K562 (cell line): ENCODE results near the gene SH3BP5L. TPM values are rescaled to one million over a fixed set of nuclear protein-coding genes. Genes with fewer than 3 reads are reported as not detected.

Experiments
- ATF3 ChIP-seq, 2 experiments: fragments of 450-650 bp in 1 of 2; sonication (generic) in 1 of 2; formaldehyde crosslinking in 1 of 2; IDR thresholded peaks in 1 of 2; conservative IDR thresholded peaks in 1 of 2; 2 replicates each; pipeline versions ENCODE4 v1.6.1 to v1.8.1; 2016 to 2023; ENCODE audit warnings: mild to moderate bottlenecking in 2 of 2, moderate library complexity in 2 of 2, inconsistent platforms in 1 of 2, missing genetic modification reagents in 1 of 2
- BDP1 ChIP-seq: IDR thresholded peaks from 3 replicates; pipeline ENCODE4 v1.6.1; 2011; ENCODE audit not compliant: insufficient read length, insufficient read depth
- CBX3 ChIP-seq, 2 experiments: IDR thresholded peaks; 1 replicate in 1 of 2; 2 replicates in 1 of 2; pipeline ENCODE4 v1.6.1; 2012; ENCODE audit warnings: inconsistent platforms in 2 of 2, low read length in 2 of 2, borderline replicate concordance in 1 of 2, control low read depth in 1 of 2
- DACH1 ChIP-seq: fragments of 450-650 bp; IDR thresholded peaks from 2 replicates; pipeline ENCODE4 v1.6.1; 2018; ENCODE audit not compliant: partially characterized antibody
- ELK3 ChIP-seq: fragments of 450-650 bp; formaldehyde crosslinking; IDR thresholded peaks from 2 replicates; pipeline ENCODE4 v1.4.0; 2020; ENCODE audit warnings: mild to moderate bottlenecking
- IRF1 ChIP-seq: sonication (generic); formaldehyde crosslinking; IDR thresholded peaks from 2 replicates; pipeline ENCODE4 v1.8.0; 2022; ENCODE audit warnings: missing genetic modification reagents, mild to moderate bottlenecking, borderline replicate concordance
- NR2C1 ChIP-seq, 2 experiments: fragments of 450-650 bp; IDR thresholded peaks; 2 replicates each; pipeline ENCODE4 v1.6.1; 2017; ENCODE audit warnings: mild to moderate bottlenecking in 2 of 2, antibody characterized with exemption in 1 of 2, inconsistent platforms in 1 of 2, missing compliant biosample characterization in 1 of 2, missing genetic modification characterization in 1 of 2
- OTX1 ChIP-seq: fragments of 450-650 bp; formaldehyde crosslinking; IDR thresholded peaks from 2 replicates; pipeline ENCODE4 v1.4.0; 2022; ENCODE audit warnings: mild to moderate bottlenecking
- TAF1 ChIP-seq: IDR thresholded peaks from 2 replicates; pipeline ENCODE4 v1.6.1; 2011; ENCODE audit warnings: mild to moderate bottlenecking, low read length, moderate library complexity; ENCODE audit not compliant: insufficient read depth, control insufficient read depth, severe bottlenecking; ENCODE audit errors: extremely low read depth
- TBP ChIP-seq: optimal IDR thresholded peaks from 2 replicates; pipeline ENCODE3; 2011; ENCODE audit warnings: low read depth, low read length, improper control_type of control experiment
- YY1 ChIP-seq, 3 experiments: IDR thresholded peaks; 2 replicates each; pipeline ENCODE4 v1.6.1; 2011; ENCODE audit warnings: low read length in 2 of 3, mild to moderate bottlenecking in 2 of 3, moderate library complexity in 2 of 3, borderline replicate concordance in 1 of 3, control low read depth in 1 of 3, low read depth in 1 of 3; ENCODE audit not compliant: insufficient read depth in 3 of 3, insufficient replicate concordance in 2 of 3, control insufficient read depth in 1 of 3, insufficient read length in 1 of 3; ENCODE audit errors: extremely low read depth in 1 of 3
- ZBTB17 ChIP-seq: fragments of 450-650 bp; formaldehyde crosslinking; IDR thresholded peaks from 2 replicates; pipeline ENCODE4 v1.4.0; 2020; ENCODE audit warnings: mild to moderate bottlenecking
- ZNF41 ChIP-seq: fragments of 250-450 bp; sonication (Bioruptor Pico); conservative IDR thresholded peaks from 2 replicates; pipeline ENCODE4 v1.4.0; 2020; ENCODE audit warnings: mild to moderate bottlenecking
- polyA plus RNA-seq, 8 experiments: library from polyadenylated mRNA; depleted of rRNA in 4 of 8; stranded (reverse) in 5 of 8; unstranded in 3 of 8; fragments of >200 nt; fragmentation: Nextera tagmentation in 2 of 8; fragmentation: Illumina TruSeq in 1 of 8; extraction: Ambion mirVana in 2 of 8; extraction: Trizol in 1 of 8; gene quantifications; 2 replicates each; pipeline versions ENCODE4 v1.2.1 to v1.2.3, GENCODE V29; 2011 to 2014; ENCODE audit warnings: inconsistent platforms in 1 of 8, missing spikeins in 1 of 8
- total RNA-seq, 7 experiments: library from RNA; depleted of rRNA in 6 of 7; stranded (reverse); fragments of >200 nt in 6 of 7; fragmentation: Illumina TruSeq in 2 of 7; extraction: Trizol in 2 of 7; gene quantifications; 2 replicates each; pipeline versions ENCODE4 v1.2.1 to v1.2.3, GENCODE V29; 2011 to 2021; ENCODE audit warnings: low replicate concordance in 1 of 7

Gene SH3BP5L
- total and polyA plus RNA-seq, 9 of the 15 experiments (the other 6 are each of a cell fraction or from before 2014, with no cell fraction given), result 1.9 to 26.5 (median 15.8) TPM

- TF ChIP-seq YY1 (IDR thresholded peaks at IDR 0.05; ENCODE audit: borderline replicate concordance in 1 of 3, control insufficient read depth in 1 of 3, extremely low read depth in 1 of 3, insufficient read depth in 3 of 3, insufficient read length in 1 of 3, insufficient replicate concordance in 2 of 3, low read depth in 1 of 3, low read length in 2 of 3) (peak in 1 of 3 experiments; percentile 10), NR2C1 (IDR thresholded peaks at IDR 0.05) (peak; percentile 71), NR2C1 (tag; IDR thresholded peaks at IDR 0.05) (peak; percentile 70; the same call in 1 of the 2 replicates), ZBTB17 (CRISPR knock-in tag) (0 out of 2 replicates have a peak, but pooled peaks have one; percentile 70), ZNF41 (no peak), OTX1 (CRISPR knock-in tag) (peak; percentile 84), ATF3 (IDR thresholded peaks at IDR 0.05) (peak; percentile 77), ATF3 (CRISPR knock-in tag; conservative IDR thresholded peaks at IDR 0.05) (0 out of 2 replicates have a peak, but pooled peaks have one; percentile 18), CBX3 (IDR thresholded peaks at IDR 0.05; ENCODE audit: borderline replicate concordance in 1 of 2, low read length in 2 of 2) (no peak; a peak in 1 of 3 replicates), BDP1 (no peak), TBP (peak; percentile 89), DACH1 (no peak), IRF1 (CRISPR knock-in tag) (peak; percentile 26; the same call in 1 of the 2 replicates), TAF1 (peak; percentile 94), ELK3 (CRISPR knock-in tag) (0 out of 2 replicates have a peak, but pooled peaks have one; percentile 58)
Observed at GRCh38 chr1:248838357-248839167, 12.8 kb upstream of the SH3BP5L start (continued).
